Measurements from ENCODE around the gene CLMP. TPM values are rescaled to one million over a fixed set of nuclear protein-coding genes. Genes with fewer than 3 reads are reported as not detected.

CLMP gene
- total and polyA plus RNA-seq, 2 experiments from 2014 or later, result 7.1 to 18.4 TPM

DNA sequence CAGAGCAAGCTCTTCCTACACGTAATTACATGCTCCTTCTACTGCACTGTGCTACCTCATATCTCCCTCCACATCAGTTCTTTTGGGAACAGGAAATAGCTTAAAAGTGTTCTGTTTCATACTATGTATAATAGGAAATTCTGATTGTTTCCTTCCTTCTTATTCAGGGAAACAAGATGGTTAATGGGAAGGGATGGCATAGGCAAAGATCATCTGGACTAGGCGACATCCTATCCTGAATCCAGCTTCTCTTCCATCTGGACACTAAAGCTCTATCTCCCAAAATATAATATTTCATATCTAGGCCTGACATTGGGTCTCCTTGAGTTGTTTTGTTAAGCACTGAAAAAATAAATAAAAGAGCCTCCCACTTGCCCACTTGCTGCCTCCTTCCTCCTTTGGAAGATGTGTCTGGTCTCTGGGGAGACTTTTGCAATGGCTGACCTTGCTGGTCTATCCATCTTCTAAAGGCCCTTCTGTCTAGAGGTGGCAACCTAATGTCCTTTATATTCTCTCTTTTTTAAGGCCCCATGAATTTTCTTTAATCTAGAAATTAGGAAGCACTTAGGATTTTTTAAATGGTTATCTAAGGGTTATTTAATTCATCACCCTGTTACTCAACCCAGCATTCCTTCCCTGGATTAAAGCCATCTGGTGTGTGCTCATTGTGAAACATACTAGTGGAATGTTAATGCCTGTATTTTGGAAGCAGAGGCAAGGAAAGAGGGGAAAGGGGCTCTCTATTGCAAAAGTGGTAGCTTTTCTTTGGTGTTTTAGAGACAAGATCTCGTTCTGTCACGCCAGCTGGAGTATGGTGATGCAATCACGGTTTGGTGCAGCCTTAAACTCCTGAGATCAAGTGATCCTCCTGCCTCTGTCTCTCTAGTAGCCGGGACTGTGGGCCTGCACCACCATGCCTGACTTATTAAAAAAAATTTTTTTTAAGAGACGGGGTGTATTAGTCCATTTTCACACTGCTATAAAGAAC lies 20.6 kb downstream of the CLMP start:
- H3K4me2 ChIP-seq, result no peak overlapping the region
- H4K20me1 ChIP-seq (replicated peaks; ENCODE audit: insufficient read depth), result no peaks in the 10 kb centered on the region
- H3K9me3 Mint-ChIP-seq, result no peaks in the 10 kb centered on the region; the same call in 2 of the 3 replicates
- no peak overlapping the region for H3K4me3 ChIP-seq
- TF ChIP-seq, protein P1, sequence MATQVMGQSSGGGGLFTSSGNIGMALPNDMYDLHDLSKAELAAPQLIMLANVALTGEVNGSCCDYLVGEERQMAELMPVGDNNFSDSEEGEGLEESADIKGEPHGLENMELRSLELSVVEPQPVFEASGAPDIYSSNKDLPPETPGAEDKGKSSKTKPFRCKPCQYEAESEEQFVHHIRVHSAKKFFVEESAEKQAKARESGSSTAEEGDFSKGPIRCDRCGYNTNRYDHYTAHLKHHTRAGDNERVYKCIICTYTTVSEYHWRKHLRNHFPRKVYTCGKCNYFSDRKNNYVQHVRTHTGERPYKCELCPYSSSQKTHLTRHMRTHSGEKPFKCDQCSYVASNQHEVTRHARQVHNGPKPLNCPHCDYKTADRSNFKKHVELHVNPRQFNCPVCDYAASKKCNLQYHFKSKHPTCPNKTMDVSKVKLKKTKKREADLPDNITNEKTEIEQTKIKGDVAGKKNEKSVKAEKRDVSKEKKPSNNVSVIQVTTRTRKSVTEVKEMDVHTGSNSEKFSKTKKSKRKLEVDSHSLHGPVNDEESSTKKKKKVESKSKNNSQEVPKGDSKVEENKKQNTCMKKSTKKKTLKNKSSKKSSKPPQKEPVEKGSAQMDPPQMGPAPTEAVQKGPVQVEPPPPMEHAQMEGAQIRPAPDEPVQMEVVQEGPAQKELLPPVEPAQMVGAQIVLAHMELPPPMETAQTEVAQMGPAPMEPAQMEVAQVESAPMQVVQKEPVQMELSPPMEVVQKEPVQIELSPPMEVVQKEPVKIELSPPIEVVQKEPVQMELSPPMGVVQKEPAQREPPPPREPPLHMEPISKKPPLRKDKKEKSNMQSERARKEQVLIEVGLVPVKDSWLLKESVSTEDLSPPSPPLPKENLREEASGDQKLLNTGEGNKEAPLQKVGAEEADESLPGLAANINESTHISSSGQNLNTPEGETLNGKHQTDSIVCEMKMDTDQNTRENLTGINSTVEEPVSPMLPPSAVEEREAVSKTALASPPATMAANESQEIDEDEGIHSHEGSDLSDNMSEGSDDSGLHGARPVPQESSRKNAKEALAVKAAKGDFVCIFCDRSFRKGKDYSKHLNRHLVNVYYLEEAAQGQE (IDR thresholded peaks at IDR 0.05; ENCODE audit: unreplicated experiment), result no peak
- TF ChIP-seq ZNF114 (CRISPR knock-in tag; IDR thresholded peaks at IDR 0.05) (no peak), EZH2 (IDR thresholded peaks at IDR 0.05; ENCODE audit: low read depth, unreplicated experiment) (no peak)
- H3K36me3 ChIP-seq (ENCODE audit: insufficient read depth), result no peaks in the 10 kb centered on the region
- H3K27me3 Mint-ChIP-seq (ENCODE audit: insufficient read depth, low read depth, poor library complexity), result no peaks in the 10 kb centered on the region
- no peak overlapping the region for H3K4me3 Mint-ChIP-seq
- H3K4me1 ChIP-seq (ENCODE audit: insufficient read depth), result peaks cover 41% of the 10 kb centered on the region
- no peaks in the 10 kb centered on the region for H3K9me2 ChIP-seq (ENCODE audit: insufficient read depth)
- peaks cover 8% of the 10 kb centered on the region; the same call in 1 of the 2 replicates for H3F3A ChIP-seq (replicated peaks; ENCODE audit: low read depth)
- DNase-seq (ENCODE audit: low spot score) (peak; percentile 41), ATAC-seq (peak; percentile 49; the same call in 2 of the 3 replicates)
- peak overlapping the region; percentile 34 for H3K27ac Mint-ChIP-seq
- H3K79me2 ChIP-seq (replicated peaks; ENCODE audit: insufficient read depth), result peaks cover 5% of the 10 kb centered on the region
- H3K27ac ChIP-seq (ENCODE audit: low read depth), result peak overlapping the region; percentile 20; the same call in 1 of the 2 replicates
- no peaks in the 10 kb centered on the region for H3K27me3 ChIP-seq (ENCODE audit: insufficient read depth)
- no peaks in the 10 kb centered on the region; the same call in 1 of the 3 replicates for H3K36me3 Mint-ChIP-seq (ENCODE audit: low read depth)
- H3K4me1 Mint-ChIP-seq, result peaks cover 47% of the 10 kb centered on the region
- no peak overlapping the region for H2AFZ ChIP-seq

DNA sequence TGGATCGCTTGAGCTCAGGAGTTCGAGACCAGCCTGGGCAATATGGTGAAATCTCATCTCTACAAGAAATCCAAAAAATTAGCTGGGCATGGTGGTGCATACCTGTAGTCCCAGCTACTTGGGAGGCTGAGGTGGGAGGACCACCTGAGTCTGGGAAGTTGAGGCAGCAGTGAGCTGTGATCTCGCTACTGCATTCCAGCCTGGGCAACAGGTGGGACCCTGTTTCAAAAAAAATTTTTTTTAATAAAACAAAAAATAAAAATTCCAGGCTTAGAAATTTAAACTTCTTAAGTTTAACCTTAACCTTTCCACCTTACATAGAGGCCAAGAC lies 21.2 kb downstream of the CLMP start:
- H3K36me3 ChIP-seq (ENCODE audit: insufficient read depth), result no peaks in the 10 kb centered on the region
- DNase-seq (ENCODE audit: low spot score) (no peak), ATAC-seq (no peak)
- peaks cover 5% of the 10 kb centered on the region for H3K79me2 ChIP-seq (replicated peaks; ENCODE audit: insufficient read depth)
- no peak overlapping the region for H3K4me2 ChIP-seq
- no peak overlapping the region for H3K4me3 ChIP-seq
- H3K27ac ChIP-seq (ENCODE audit: low read depth), result no peak overlapping the region
- H3K27me3 Mint-ChIP-seq (ENCODE audit: insufficient read depth, low read depth, poor library complexity), result no peaks in the 10 kb centered on the region
- H3K27ac Mint-ChIP-seq, result no peak overlapping the region
- no peaks in the 10 kb centered on the region for H3K9me2 ChIP-seq (ENCODE audit: insufficient read depth)
- H3K4me3 Mint-ChIP-seq, result no peak overlapping the region
- peaks cover 46% of the 10 kb centered on the region for H3K4me1 Mint-ChIP-seq
- H3K27me3 ChIP-seq (ENCODE audit: insufficient read depth), result no peaks in the 10 kb centered on the region
- peaks cover 41% of the 10 kb centered on the region for H3K4me1 ChIP-seq (ENCODE audit: insufficient read depth)
- no peak overlapping the region for H2AFZ ChIP-seq
- no peaks in the 10 kb centered on the region for H4K20me1 ChIP-seq (replicated peaks; ENCODE audit: insufficient read depth)
- H3K36me3 Mint-ChIP-seq (ENCODE audit: low read depth), result no peaks in the 10 kb centered on the region; the same call in 1 of the 3 replicates
- H3F3A ChIP-seq (replicated peaks; ENCODE audit: low read depth), result 0 out of 2 replicates have a peak, but pooled peaks cover 4% of the 10 kb centered on the region
- H3K9me3 Mint-ChIP-seq, result no peaks in the 10 kb centered on the region
- TF ChIP-seq JUNB (IDR thresholded peaks at IDR 0.05; ENCODE audit: unreplicated experiment) (no peak), STAT1 (IDR thresholded peaks at IDR 0.05; ENCODE audit: unreplicated experiment) (no peak), ZNF114 (CRISPR knock-in tag; IDR thresholded peaks at IDR 0.05) (no peak), ZNF331 (CRISPR knock-in tag; IDR thresholded peaks at IDR 0.05; ENCODE audit: low read depth) (no peak), ZNF462 (CRISPR knock-in tag; IDR thresholded peaks at IDR 0.05) (no peak), CREB1 (CRISPR knock-in tag; IDR thresholded peaks at IDR 0.05; ENCODE audit: low read depth) (no peak), POLR2AphosphoS5 (IDR thresholded peaks at IDR 0.05; ENCODE audit: low read depth) (no peak)
